K562 (cell line): Measurements from ENCODE around the gene ZNF780B. TPM values are rescaled to one million over a fixed set of nuclear protein-coding genes. Genes with fewer than 3 reads are reported as not detected.
A peak's percentile ranks its signal among the peaks of the same experiment; 100 is the strongest.

Source experiments
- ATAC-seq: fragments of 200-7000 bp; cut with Tn5 transposase; 3 replicates; pipeline ENCODE4 v1.9.1; 2020; ENCODE audit warnings: moderate library complexity
- BruUV-seq: library from RNA; stranded (reverse); fragments of 400-500 nt; replicated peaks from 2 replicates; lab custom pipeline; 2021; lab: Mats Ljungman, UMichigan
- CTCF ChIA-PET: fragments of 300-600 bp; formaldehyde crosslinking; extraction: SDS; loops from one replicate; lab custom pipeline; 2021; ENCODE audit warnings: low intra/inter-chr PET ratio; lab: Yijun Ruan, JAX
- POLR2A ChIA-PET: fragments of 300-600, 350-650 bp; sonication (Branson Sonifier 250); formaldehyde crosslinking; extraction: SDS; loops from one replicate; lab custom pipeline; 2021; ENCODE audit warnings: antibody characterized with exemption, inconsistent platforms; lab: Yijun Ruan, JAX
- DNase-seq, 4 experiments: peaks; one replicate each; pipeline versions ENCODE4 v3.0.0 to v3.0.0-alpha.2; 2011 to 2018; ENCODE audit warnings: low spot score in 3 of 4, mixed read lengths in 3 of 4; ENCODE audit errors: extremely low read depth in 1 of 4
- FAIRE-seq: peaks from 2 replicates; lab custom pipeline; 2011; peaks lifted over from hg19 to GRCh38; lab: Jason Lieb, UNC
- H2AFZ ChIP-seq: 2 replicates; pipeline ENCODE4 v1.6.0; 2011; ENCODE audit warnings: low read depth, low read length, control low read depth, inconsistent platforms
- H3K27ac ChIP-seq: fragments of 200-600 bp; 3 replicates; pipeline ENCODE4 v1.8.0; 2011; ENCODE audit warnings: low read depth, mild to moderate bottlenecking, control low read depth, inconsistent platforms, low read length, moderate library complexity, mixed read lengths; ENCODE audit errors: extremely low read depth
- H3K27me3 ChIP-seq, 2 experiments: fragments of 300-600 bp in 1 of 2; 2 replicates in 1 of 2; 3 replicates in 1 of 2; pipeline versions ENCODE4 v1.6.0 to v1.8.0; 2011; ENCODE audit warnings: inconsistent platforms in 2 of 2, low read length in 2 of 2, mild to moderate bottlenecking in 1 of 2, mixed read lengths in 1 of 2, moderate library complexity in 1 of 2; ENCODE audit not compliant: control insufficient read depth in 2 of 2, insufficient read depth in 2 of 2
- H3K36me3 ChIP-seq: fragments of 300-600 bp; 3 replicates; pipeline ENCODE4 v1.8.0; 2011; ENCODE audit warnings: mild to moderate bottlenecking, low read length, inconsistent platforms; ENCODE audit not compliant: control insufficient read depth, insufficient read depth
- H3K4me1 ChIP-seq, 2 experiments: fragments of 200-600 bp in 1 of 2; replicated peaks in 1 of 2; 2 replicates in 1 of 2; 3 replicates in 1 of 2; pipeline versions ENCODE4 v1.5.1 to v1.8.0; 2011; ENCODE audit warnings: inconsistent platforms in 2 of 2, low read length in 2 of 2, mild to moderate bottlenecking in 1 of 2, mixed read lengths in 1 of 2, moderate library complexity in 1 of 2; ENCODE audit not compliant: control insufficient read depth in 2 of 2, insufficient read depth in 2 of 2
- H3K4me2 ChIP-seq: 2 replicates; pipeline ENCODE4 v1.6.1; 2011; ENCODE audit warnings: low read length, control low read depth, inconsistent platforms, mixed read lengths; ENCODE audit not compliant: insufficient read depth
- H3K4me3 ChIP-seq: fragments of 200-600 bp; sonication (generic), shearing (Covaris generic); 2 replicates; pipeline ENCODE4 v1.5.1; 2016; ENCODE audit warnings: control low read depth, inconsistent platforms
- H3K79me2 ChIP-seq: fragments of 200-600 bp; 3 replicates; pipeline ENCODE4 v1.8.0; 2011; ENCODE audit warnings: low read length, inconsistent platforms; ENCODE audit not compliant: control insufficient read depth, insufficient read depth
- H3K9ac ChIP-seq, 2 experiments: 2 replicates each; pipeline versions ENCODE4 v1.6.0 to v1.6.1; 2011; ENCODE audit warnings: low read depth in 2 of 2, low read length in 2 of 2, control low read depth in 1 of 2, inconsistent platforms in 1 of 2, mild to moderate bottlenecking in 1 of 2, mixed read lengths in 1 of 2; ENCODE audit not compliant: insufficient read depth in 1 of 2
- H3K9me1 ChIP-seq: one replicate; pipeline ENCODE4 v1.6.0; 2011; ENCODE audit warnings: inconsistent platforms, mild to moderate bottlenecking, low read length, moderate library complexity; ENCODE audit not compliant: control insufficient read depth, insufficient read depth
- H3K9me3 ChIP-seq: replicated peaks from 2 replicates; pipeline ENCODE4 v1.5.1; 2011; ENCODE audit warnings: low read depth, low read length, inconsistent platforms; ENCODE audit not compliant: control insufficient read depth, insufficient read depth
- H4K20me1 ChIP-seq: replicated peaks from 2 replicates; pipeline ENCODE4 v1.6.1; 2011; ENCODE audit warnings: low read length, inconsistent platforms, mixed read lengths; ENCODE audit not compliant: control insufficient read depth, insufficient read depth
- CBX3 ChIP-seq, 2 experiments: IDR thresholded peaks; 1 replicate in 1 of 2; 2 replicates in 1 of 2; pipeline ENCODE4 v1.6.1; 2012; ENCODE audit warnings: inconsistent platforms in 2 of 2, low read length in 2 of 2, borderline replicate concordance in 1 of 2, control low read depth in 1 of 2
- CBX5 ChIP-seq: IDR thresholded peaks from 2 replicates; pipeline ENCODE4 v1.6.1; 2014; ENCODE audit warnings: low read depth, borderline replicate concordance
- TAF15 ChIP-seq: fragments of 200-400 bp; formaldehyde crosslinking; IDR thresholded peaks from 2 replicates; pipeline ENCODE4 v1.6.1; 2017; ENCODE audit warnings: mild to moderate bottlenecking, low read depth, low read length, moderate library complexity
- TRIM28 ChIP-seq: fragments of 450-650 bp; IDR thresholded peaks from 2 replicates; pipeline ENCODE4 v1.6.1; 2017
- ZFP36 ChIP-seq: fragments of 150-350 bp; IDR thresholded peaks from 2 replicates; pipeline ENCODE4 v1.6.1; 2018; ENCODE audit warnings: low read length, low read depth; ENCODE audit not compliant: partially characterized antibody
- WGBS: fragments of 100-300 bp; shearing (Covaris generic); methylation state at CpG from one replicate; pipeline ENCODE4 v1.1.6; 2016; ENCODE audit warnings: low coverage, mixed read lengths; ENCODE audit not compliant: insufficient coverage; ENCODE audit errors: missing lambda C conversion rate; 5-methylcytosine and 5-hydroxymethylcytosine counted together
- in situ Hi-C: fragments of 300-500 bp; cut with MboI; formaldehyde crosslinking; loops from 4 replicates; pipeline ENCODE4 v1.15.0; 2018; ENCODE audit warnings: inconsistent platforms, mixed read lengths
- intact Hi-C: fragments of 100-400 bp; cut with micrococcal nuclease; formaldehyde crosslinking; loops from 2 replicates; pipeline ENCODE4 v1.14.2; 2022
- polyA plus RNA-seq, 8 experiments: library from polyadenylated mRNA; depleted of rRNA in 4 of 8; stranded (reverse) in 5 of 8; unstranded in 3 of 8; fragments of >200 nt; fragmentation: Nextera tagmentation in 2 of 8; fragmentation: Illumina TruSeq in 1 of 8; extraction: Ambion mirVana in 2 of 8; extraction: Trizol in 1 of 8; gene quantifications; 2 replicates each; pipeline versions ENCODE4 v1.2.1 to v1.2.3, GENCODE V29; 2011 to 2014; ENCODE audit warnings: inconsistent platforms in 1 of 8, missing spikeins in 1 of 8
- total RNA-seq, 7 experiments: library from RNA; depleted of rRNA in 6 of 7; stranded (reverse); fragments of >200 nt in 6 of 7; fragmentation: Illumina TruSeq in 2 of 7; extraction: Trizol in 2 of 7; gene quantifications; 2 replicates each; pipeline versions ENCODE4 v1.2.1 to v1.2.3, GENCODE V29; 2011 to 2021; ENCODE audit warnings: low replicate concordance in 1 of 7
- TF ChIP-seq, protein P1 (sequence below): fragments of 150-350 bp; IDR thresholded peaks from 2 replicates; pipeline ENCODE4 v1.6.1; 2014; ENCODE audit warnings: low read depth, mild to moderate bottlenecking, low read length, borderline replicate concordance

ZNF780B gene
- total and polyA plus RNA-seq, 9 of the 15 experiments (the other 6 are each of a cell fraction or from before 2014, with no cell fraction given), result 3.9 to 18.4 (median 8.8) TPM

DNA sequence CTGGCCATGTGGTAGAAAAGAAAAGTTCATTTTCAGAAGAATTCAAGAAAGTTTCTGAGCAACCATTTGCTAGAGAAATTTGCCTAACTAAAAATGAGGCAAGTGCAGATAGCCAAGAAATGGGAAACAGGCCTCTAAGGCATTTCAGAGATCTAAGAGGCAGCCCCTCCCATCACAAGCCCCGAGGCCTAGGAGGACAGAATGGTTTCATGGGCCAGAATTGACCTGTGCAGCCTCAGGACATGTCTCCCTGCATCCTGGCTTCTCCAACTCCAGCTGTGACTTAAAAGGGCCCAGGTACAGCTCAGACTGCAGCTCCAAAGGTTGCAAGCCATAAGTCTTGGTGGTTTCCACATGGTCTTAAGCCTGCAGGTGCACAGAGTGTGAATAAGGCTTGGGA is 62.4 kb downstream of the ZNF780B start:
- no peak for FAIRE-seq
- WGBS, result 79% methylated on average over 1 of the region's 1 CpG
- intact Hi-C loops, result no loop called here

More for the DNA sequence above, 62.4 kb downstream of the ZNF780B start:
- no peaks in the 10 kb centered on the region for H3K36me3 ChIP-seq
- peaks cover 28% of the 10 kb centered on the region for H3K79me2 ChIP-seq
- H3K4me2 ChIP-seq, result no peak overlapping the region
- POLR2A ChIA-PET, result interaction anchor here (0.7 kb wide), 1 partner anchor 709 kb away, joined by 3 read pairs; no protein-coding TSS in a partner anchor
- no peak overlapping the region for H3K9ac ChIP-seq
- DNase-seq, result no peak
- ATAC-seq, result no peak
- in situ Hi-C loops, result no loop called here
- TF ChIP-seq ZFP36, result peak; percentile 91
- TF ChIP-seq CBX3 (IDR thresholded peaks at IDR 0.05; ENCODE audit: borderline replicate concordance in 1 of 2, low read length in 2 of 2), result peak in 1 of 2 experiments; percentile 74; a peak in 1 of 3 replicates
- TF ChIP-seq, protein P1, sequence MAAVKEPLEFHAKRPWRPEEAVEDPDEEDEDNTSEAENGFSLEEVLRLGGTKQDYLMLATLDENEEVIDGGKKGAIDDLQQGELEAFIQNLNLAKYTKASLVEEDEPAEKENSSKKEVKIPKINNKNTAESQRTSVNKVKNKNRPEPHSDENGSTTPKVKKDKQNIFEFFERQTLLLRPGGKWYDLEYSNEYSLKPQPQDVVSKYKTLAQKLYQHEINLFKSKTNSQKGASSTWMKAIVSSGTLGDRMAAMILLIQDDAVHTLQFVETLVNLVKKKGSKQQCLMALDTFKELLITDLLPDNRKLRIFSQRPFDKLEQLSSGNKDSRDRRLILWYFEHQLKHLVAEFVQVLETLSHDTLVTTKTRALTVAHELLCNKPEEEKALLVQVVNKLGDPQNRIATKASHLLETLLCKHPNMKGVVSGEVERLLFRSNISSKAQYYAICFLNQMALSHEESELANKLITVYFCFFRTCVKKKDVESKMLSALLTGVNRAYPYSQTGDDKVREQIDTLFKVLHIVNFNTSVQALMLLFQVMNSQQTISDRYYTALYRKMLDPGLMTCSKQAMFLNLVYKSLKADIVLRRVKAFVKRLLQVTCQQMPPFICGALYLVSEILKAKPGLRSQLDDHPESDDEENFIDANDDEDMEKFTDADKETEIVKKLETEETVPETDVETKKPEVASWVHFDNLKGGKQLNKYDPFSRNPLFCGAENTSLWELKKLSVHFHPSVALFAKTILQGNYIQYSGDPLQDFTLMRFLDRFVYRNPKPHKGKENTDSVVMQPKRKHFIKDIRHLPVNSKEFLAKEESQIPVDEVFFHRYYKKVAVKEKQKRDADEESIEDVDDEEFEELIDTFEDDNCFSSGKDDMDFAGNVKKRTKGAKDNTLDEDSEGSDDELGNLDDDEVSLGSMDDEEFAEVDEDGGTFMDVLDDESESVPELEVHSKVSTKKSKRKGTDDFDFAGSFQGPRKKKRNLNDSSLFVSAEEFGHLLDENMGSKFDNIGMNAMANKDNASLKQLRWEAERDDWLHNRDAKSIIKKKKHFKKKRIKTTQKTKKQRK, result 0 out of 2 replicates have a peak, but pooled peaks have one; percentile 33
- peak; percentile 56; the same call in 1 of the 2 replicates for TF ChIP-seq TRIM28
- TF ChIP-seq TAF15, result no peak
- peak; percentile 58; the same call in 1 of the 2 replicates for TF ChIP-seq CBX5
- TF ChIP-seq, all 486 proteins: peak for 5
- Histone ChIP-seq H3K9me3 (peaks cover 2% of the 10 kb centered on the region), H3K27ac (no peak overlapping the region), H3K4me1 (peaks cover 4 to 12% of the 10 kb centered on the region in 2 experiments; a peak in 3 of 5 replicates), H3K9me1 (no peaks in the 10 kb centered on the region), H3K27me3 (no peaks in the 10 kb centered on the region), H4K20me1 (no peaks in the 10 kb centered on the region), H3K4me3 (no peak overlapping the region), H2AFZ (no peak overlapping the region)
- CTCF ChIA-PET, result no interaction called here
- no TSS peak for BruUV-seq
